ENCODE data around the gene EPB41L5.

DNA sequence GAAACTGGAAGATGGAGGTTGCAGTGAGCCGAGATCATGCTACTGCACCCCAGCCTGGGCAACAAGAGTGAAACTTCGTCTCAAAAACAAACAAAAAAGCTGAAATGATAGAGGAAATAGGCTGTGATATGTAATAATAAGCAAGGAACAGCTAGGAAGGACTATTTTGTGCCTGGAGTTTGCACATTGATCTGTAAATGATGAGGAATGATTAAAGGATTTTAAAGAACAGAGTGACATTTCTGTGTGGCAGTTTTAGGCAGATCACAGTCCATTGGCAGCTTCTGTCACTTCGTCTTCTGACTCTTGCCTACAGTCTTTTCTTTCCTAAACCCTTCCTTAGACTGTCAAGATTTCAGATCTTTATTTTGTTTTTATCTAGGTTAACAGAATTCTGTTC is 19.4 kb downstream of the EPB41L5 start:
- TF ChIP-seq POLR2AphosphoS5 (IDR thresholded peaks at IDR 0.05; ENCODE audit: low read depth, low read length) (no peak), FOXP2 (optimal IDR thresholded peaks at IDR 0.05; ENCODE audit: borderline replicate concordance, extremely low read depth, extremely low read length, insufficient read depth) (no peak)
